ENCODE measurements around the gene SCAI.
"Not testable (repeated sequence)": the region's sequence is repeated elsewhere in the genome, so short reads cannot be mapped to it uniquely, and the experiment has no call there.

SCAI gene

GRCh38 chr9:125143377-125144090 lies at the start of gene SCAI:
TSS of gene SCAI (minus strand) at chr9:125143528. CDS start at chr9:125143437, 91 bp downstream.
- peak; percentile 95 to 99 for DNase-seq (ENCODE audit: extremely low read depth in 1 of 2, low read depth in 1 of 2)

DNA sequence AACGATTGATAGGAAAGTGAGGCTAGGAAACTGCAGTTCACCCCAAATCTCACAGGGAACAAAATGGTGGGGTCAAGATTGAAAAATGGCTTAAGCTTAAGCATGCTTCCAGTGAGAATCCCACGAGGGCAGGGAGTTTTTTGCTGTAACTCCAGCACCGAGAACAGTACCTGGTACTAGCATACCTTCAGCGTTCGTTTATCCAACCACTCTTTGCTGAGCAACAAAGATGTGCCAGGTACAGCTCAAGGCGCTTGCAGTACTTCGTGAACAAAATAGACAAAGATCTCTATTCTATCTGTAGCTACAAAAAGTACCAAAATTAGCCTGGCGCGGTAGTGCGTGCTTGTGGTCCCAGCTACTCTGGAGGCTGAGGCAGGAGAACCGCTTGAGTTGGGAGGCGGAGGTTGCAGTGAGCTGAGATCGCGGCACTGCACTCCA lies 47.1 kb upstream of the SCAI start:
- no peak for DNase-seq (ENCODE audit: extremely low read depth in 1 of 2, low read depth in 1 of 2)

GRCh38 chr9:125189361-125190289 lies 46.3 kb upstream of the SCAI start, which contains the start of gene PPP6C:
TSS of gene PPP6C (minus strand) at chr9:125189803. CDS start at chr9:125189718, 85 bp downstream.
- peak; percentile 96 to 98 for DNase-seq (ENCODE audit: extremely low read depth in 1 of 2, low read depth in 1 of 2)

- DNase-seq (ENCODE audit: extremely low read depth in 1 of 2, low read depth in 1 of 2), result no peak
Measured at GRCh38 chr9:125189011-125189360, 45.7 kb upstream of the SCAI start.

- DNase-seq (ENCODE audit: extremely low read depth in 1 of 2, low read depth in 1 of 2), result no peak
Measured at GRCh38 chr9:125183561-125183960, 40.2 kb upstream of the SCAI start.

GRCh38 chr9:125183054-125183453 lies 39.7 kb upstream of the SCAI start:
- DNase-seq (ENCODE audit: extremely low read depth in 1 of 2, low read depth in 1 of 2), result no peak

- not testable (repeated sequence) for DNase-seq (ENCODE audit: extremely low read depth in 1 of 2, low read depth in 1 of 2)
Measured at GRCh38 chr9:125181756-125182155, 38.4 kb upstream of the SCAI start.

- no peak for DNase-seq (ENCODE audit: extremely low read depth in 1 of 2, low read depth in 1 of 2)
Measured at GRCh38 chr9:125180876-125181275, 37.5 kb upstream of the SCAI start.

DNA sequence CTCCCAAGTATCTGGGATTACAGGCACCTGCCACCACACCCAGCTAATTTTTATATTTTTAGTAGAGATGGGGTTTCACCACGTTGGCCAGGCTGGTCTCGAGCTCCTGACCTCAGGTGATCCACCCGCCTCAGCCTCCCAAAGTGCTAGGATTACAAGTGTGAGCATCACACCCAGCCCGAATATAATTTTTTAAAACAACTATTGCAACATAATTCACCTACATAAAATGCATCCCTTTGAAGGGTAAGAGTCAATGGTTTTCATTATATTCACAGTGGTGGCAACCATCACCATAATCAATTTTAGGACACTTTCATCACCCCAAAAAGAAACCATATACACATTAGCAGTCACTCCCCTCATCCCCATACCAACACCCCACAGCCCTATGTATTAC lies 36.4 kb upstream of the SCAI start:
- DNase-seq (ENCODE audit: extremely low read depth in 1 of 2, low read depth in 1 of 2), result not testable (repeated sequence)

GRCh38 chr9:125177888-125178287 lies 34.6 kb upstream of the SCAI start:
- no peak for DNase-seq (ENCODE audit: extremely low read depth in 1 of 2, low read depth in 1 of 2)

DNA sequence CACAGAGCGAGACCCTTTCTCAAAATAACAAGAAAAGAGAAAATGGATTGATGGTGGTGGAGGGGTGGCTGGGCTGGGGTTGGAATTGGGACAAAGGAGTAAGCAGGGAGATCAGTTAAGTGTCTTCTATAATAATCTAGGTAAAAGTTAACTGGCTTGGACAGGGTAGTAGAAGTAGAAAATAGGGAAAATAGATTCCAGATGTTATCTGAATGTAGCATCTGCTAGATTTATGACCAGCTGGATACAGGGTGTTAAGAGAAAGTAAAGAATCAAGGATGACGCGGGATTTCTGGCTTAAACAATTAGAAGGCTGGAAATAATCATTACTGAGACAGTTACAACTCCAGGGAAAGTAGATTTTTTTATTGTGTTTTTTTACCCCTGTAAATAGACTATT lies 33.3 kb upstream of the SCAI start:
- no peak for DNase-seq (ENCODE audit: extremely low read depth in 1 of 2, low read depth in 1 of 2)

DNA sequence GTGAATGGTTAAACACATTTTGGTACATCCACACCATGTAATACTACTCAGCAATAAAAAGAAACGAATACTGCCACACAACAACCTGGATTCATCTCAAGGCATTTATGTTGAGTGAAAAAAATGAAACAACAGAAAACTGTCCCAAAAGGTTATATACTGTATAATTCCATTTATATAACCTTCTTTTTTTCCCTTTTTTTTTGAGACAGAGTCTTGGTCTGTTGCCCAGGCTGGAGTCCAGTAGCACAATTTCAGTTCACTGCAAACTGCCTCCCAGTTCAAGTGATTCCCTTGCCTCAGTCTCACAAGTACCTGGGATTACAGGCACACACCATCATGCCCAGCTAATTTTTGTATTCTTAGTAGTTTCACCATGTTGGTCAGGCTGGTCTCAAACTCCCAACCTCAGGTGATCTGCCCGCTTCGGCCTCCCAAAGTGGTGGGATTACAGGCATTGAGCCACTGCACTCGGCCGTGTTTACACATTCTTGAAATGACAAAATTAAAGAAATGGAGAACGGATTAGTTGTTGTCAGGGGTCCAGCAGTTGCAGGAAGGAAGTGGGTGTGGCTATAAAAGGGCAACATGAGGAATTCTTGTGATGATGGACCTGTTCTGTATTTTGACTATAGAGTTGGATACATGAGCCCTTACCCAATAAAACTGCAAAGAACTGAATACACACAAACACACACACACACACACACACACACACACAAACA lies 28.9 kb upstream of the SCAI start:
- no peak for DNase-seq (ENCODE audit: extremely low read depth in 1 of 2, low read depth in 1 of 2)

- no peak for DNase-seq (ENCODE audit: extremely low read depth in 1 of 2, low read depth in 1 of 2)
Measured at GRCh38 chr9:125169895-125170294, 26.6 kb upstream of the SCAI start.

DNA sequence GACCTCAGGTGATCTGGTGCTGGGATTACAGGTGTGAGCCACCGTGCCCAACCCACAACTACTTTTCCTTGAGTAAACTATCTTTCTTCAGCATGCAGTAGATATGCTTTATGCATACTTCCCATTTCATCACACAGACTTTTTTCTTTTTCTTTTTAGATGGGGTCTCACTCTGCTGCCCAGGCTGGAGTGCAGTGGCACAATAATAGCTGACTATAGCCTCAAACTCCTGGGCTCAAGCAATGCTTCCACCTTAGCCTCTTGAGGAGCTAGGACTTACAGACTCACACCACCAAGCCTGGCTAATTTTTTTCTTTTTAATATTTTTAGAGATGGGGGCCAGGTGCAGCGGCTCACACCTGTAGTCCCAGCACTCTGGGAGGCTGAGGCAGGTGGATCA lies 23.4 kb upstream of the SCAI start:
- DNase-seq (ENCODE audit: extremely low read depth in 1 of 2, low read depth in 1 of 2), result no peak

- not testable (repeated sequence) for DNase-seq (ENCODE audit: extremely low read depth in 1 of 2, low read depth in 1 of 2)
Measured at GRCh38 chr9:125162891-125163290, 19.6 kb upstream of the SCAI start.

DNA sequence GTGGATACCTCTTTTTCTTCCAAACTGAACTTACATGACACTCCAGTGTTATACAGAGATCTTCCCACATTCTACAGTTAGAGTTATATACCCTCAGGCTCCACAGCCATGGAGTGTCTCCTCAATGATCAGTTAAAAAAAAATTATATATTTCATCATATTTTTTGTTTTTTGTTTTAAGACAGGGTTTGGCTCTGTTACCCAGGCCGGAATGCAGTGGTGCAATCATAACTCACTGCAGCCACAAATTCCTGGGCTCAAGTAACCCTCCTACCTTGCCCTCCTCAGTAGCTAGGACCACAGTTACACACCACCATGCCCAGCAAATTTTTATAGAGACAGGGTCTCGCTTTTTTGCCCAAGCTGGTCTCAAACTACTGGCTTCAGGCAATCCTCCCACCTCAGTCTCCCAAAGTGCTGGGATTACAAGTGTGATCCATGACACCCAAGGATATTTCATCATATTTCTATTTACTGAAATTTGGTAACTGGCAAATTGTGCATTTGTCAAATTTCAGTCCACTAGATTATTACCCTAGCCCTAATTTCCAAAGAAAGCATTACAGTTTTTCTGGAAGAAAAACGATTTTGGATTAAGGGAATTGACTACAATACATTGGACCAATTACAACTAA lies 18.1 kb upstream of the SCAI start:
- no peak for DNase-seq (ENCODE audit: extremely low read depth in 1 of 2, low read depth in 1 of 2)

DNA sequence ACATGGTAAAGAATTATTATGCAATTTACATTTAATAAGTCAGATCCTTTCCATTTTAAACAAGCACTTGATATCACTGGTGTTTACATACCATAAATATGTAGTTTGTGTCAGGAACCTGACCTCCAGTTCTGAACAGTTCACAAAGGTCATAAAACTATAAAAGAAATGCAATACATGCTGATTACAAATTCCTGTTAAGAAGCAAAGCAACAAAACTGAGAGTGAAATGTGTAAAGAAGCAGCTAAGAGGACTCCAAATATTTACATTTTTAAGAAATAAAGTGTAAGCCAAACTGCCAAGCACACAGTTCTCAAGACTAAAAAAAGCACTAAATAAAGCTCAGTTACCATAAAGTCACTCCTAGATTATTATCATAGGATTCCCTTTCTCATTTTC lies 17.4 kb upstream of the SCAI start:
- DNase-seq (ENCODE audit: extremely low read depth in 1 of 2, low read depth in 1 of 2), result no peak

DNA sequence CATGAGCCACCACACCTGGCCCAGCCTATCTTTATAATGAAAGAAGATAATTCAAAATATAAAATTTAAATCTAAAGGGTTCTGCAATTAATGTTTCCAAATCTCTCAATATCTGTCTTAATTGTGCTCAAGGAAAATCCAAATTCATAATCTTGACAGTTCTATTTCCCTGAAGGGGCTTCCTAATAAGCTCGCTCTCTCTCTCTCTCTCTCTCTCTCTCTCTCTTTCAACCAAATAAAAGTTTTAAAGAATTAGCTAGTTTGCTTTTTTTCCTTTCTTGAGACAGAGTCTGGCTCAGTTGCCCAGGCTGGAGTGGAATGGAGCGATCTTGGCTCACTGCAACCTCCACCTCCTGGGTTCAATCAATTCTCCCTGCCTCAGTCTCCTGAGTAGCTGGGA lies 13.2 kb upstream of the SCAI start:
- DNase-seq (ENCODE audit: extremely low read depth in 1 of 2, low read depth in 1 of 2), result no peak

DNA sequence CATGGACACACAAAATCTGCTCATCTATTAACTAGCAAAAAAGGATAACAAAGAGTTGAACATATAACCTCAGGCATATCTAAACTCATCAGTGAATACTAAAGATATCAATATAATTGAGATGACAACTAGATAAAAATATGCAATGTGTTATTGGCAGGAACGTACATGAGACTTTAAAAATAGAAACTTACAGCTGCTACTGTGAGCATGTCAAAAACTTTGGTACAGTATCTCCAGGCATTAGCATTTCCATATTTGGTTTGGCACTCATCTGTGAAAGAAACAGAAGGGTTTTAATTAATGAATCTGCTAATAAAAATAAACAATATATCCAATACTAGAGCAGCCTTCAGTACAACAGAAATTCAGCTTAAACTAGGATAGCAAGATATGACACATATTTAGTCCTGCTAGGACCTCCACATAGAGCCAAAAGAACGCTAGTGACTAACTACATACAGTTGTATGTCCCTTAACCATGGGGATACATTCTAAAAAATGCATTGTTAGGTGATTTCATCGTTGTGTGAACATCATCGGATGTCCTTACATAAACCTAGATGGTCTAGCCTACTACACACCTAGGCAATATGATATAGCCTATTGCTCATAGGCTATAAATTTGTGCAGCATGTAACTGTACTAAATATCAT lies 10.5 kb upstream of the SCAI start:
- no peak for DNase-seq (ENCODE audit: extremely low read depth in 1 of 2, low read depth in 1 of 2)

DNA sequence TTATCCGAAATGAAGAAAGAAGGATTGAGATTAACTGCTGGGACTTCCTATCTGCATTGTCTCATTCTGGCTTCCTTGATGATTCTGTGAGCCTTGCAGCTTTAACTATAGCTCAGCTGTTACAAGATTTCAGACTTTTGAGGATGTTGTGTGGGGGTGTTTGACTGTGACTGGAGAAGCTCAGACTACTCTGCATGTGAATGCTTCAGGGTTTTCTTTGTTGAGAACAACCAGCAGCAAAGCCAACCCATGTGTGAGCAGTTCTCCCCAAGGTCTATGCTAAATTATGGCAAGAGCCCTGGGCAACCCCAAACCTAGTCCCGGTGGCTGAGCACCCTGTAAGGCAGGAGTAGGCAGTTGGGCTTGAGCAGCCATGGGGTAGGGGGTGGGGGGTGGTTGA lies 8.4 kb upstream of the SCAI start:
- no peak for DNase-seq (ENCODE audit: extremely low read depth in 1 of 2, low read depth in 1 of 2)
